ENCODE measurements around the gene SACM1L.
A peak's percentile ranks its signal among the peaks of the same experiment; 100 is the strongest.
"Not testable (repeated sequence)": the region's sequence is repeated elsewhere in the genome, so short reads cannot be mapped to it uniquely, and the experiment has no call there.

SACM1L gene

GRCh38 chr3:45691842-45692241 lies 2.6 kb downstream of the SACM1L start:
- DNase-seq (ENCODE audit: low read depth in 2 of 2) = no peak

- DNase-seq (ENCODE audit: low read depth in 2 of 2) = no peak
These were observed 3.7 kb downstream of the SACM1L start for GRCh38 chr3:45692866-45693265.

GRCh38 chr3:45693941-45694521 lies 4.8 kb downstream of the SACM1L start:
- peak in 1 of 2 donors; percentile 32 for DNase-seq (ENCODE audit: low read depth in 2 of 2)

GRCh38 chr3:45695166-45695565 lies 6.0 kb downstream of the SACM1L start:
- DNase-seq (ENCODE audit: low read depth in 2 of 2) = not testable (repeated sequence)

GRCh38 chr3:45700570-45701073 lies 11.4 kb downstream of the SACM1L start:
- no peak for DNase-seq (ENCODE audit: low read depth in 2 of 2)

- no peak for DNase-seq (ENCODE audit: low read depth in 2 of 2)
These were observed 12.1 kb downstream of the SACM1L start for GRCh38 chr3:45701172-45701867.

GRCh38 chr3:45704301-45704943 lies 15.2 kb downstream of the SACM1L start:
- DNase-seq (ENCODE audit: low read depth in 2 of 2) = no peak

GRCh38 chr3:45705839-45706808 lies 16.9 kb downstream of the SACM1L start:
- DNase-seq (ENCODE audit: low read depth in 2 of 2) = no peak

GRCh38 chr3:45711931-45712330 lies 22.7 kb downstream of the SACM1L start:
- DNase-seq (ENCODE audit: low read depth in 2 of 2) = no peak

- no peak for DNase-seq (ENCODE audit: low read depth in 2 of 2)
These were observed 23.4 kb downstream of the SACM1L start for GRCh38 chr3:45712434-45713110.

GRCh38 chr3:45715945-45716344 lies 26.7 kb downstream of the SACM1L start:
- no peak for DNase-seq (ENCODE audit: low read depth in 2 of 2)

- no peak for DNase-seq (ENCODE audit: low read depth in 2 of 2)
These were observed 27.7 kb downstream of the SACM1L start for GRCh38 chr3:45716790-45717336.

- DNase-seq (ENCODE audit: low read depth in 2 of 2) = no peak
These were observed 30.7 kb downstream of the SACM1L start for GRCh38 chr3:45719655-45720487.

- no peak for DNase-seq (ENCODE audit: low read depth in 2 of 2)
These were observed 35.7 kb downstream of the SACM1L start for GRCh38 chr3:45724911-45725310.

GRCh38 chr3:45729614-45730013 lies 40.4 kb downstream of the SACM1L start:
- DNase-seq (ENCODE audit: low read depth in 2 of 2) = no peak

GRCh38 chr3:45730409-45731154 lies 41.4 kb downstream of the SACM1L start:
- no peak for DNase-seq (ENCODE audit: low read depth in 2 of 2)

- DNase-seq (ENCODE audit: low read depth in 2 of 2) = no peak
These were observed 47.5 kb downstream of the SACM1L start for GRCh38 chr3:45736707-45737106.

GRCh38 chr3:45737234-45737633 lies 48.0 kb downstream of the SACM1L start:
- no peak for DNase-seq (ENCODE audit: low read depth in 2 of 2)

- DNase-seq (ENCODE audit: low read depth in 2 of 2) = no peak
These were observed 50.8 kb downstream of the SACM1L start for GRCh38 chr3:45739991-45740390.
